ENCODE results near the gene POPDC2.
A peak's percentile ranks its signal among the peaks of the same experiment; 100 is the strongest.
"Not testable (repeated sequence)": the region's sequence is repeated elsewhere in the genome, so short reads cannot be mapped to it uniquely, and the experiment has no call there.

The POPDC2 gene

GRCh38 chr3:119611664-119612063, 48.7 kb downstream of the POPDC2 start:
- no peak for DNase-seq

GRCh38 chr3:119609301-119609700, 51.1 kb downstream of the POPDC2 start:
- no peak for DNase-seq

- DNase-seq: no peak
Measured at GRCh38 chr3:119608405-119609000, 51.9 kb downstream of the POPDC2 start.

- no peak for DNase-seq
Measured at GRCh38 chr3:119604878-119605277, 55.5 kb downstream of the POPDC2 start.

GRCh38 chr3:119602676-119603075, 57.7 kb downstream of the POPDC2 start:
- no peak for DNase-seq

- DNase-seq: no peak
Measured at GRCh38 chr3:119601154-119601553, 59.2 kb downstream of the POPDC2 start.

GRCh38 chr3:119600732-119601131, 59.7 kb downstream of the POPDC2 start:
- peak; percentile 18 for DNase-seq

GRCh38 chr3:119599558-119600174, 60.7 kb downstream of the POPDC2 start:
- no peak for DNase-seq

GRCh38 chr3:119598410-119599098, 61.8 kb downstream of the POPDC2 start:
- DNase-seq: no peak

- no peak for DNase-seq
Measured at GRCh38 chr3:119597548-119598288, 62.7 kb downstream of the POPDC2 start, which contains the start of gene PLA1A. TSS of gene PLA1A (plus strand) at chr3:119597885. CDS start at chr3:119597914, 29 bp downstream.

GRCh38 chr3:119596398-119596797, 64.0 kb downstream of the POPDC2 start:
- no peak for DNase-seq

- no peak for DNase-seq
Measured at GRCh38 chr3:119595639-119596334, 64.6 kb downstream of the POPDC2 start.

GRCh38 chr3:119594929-119595328, 65.5 kb downstream of the POPDC2 start:
- not testable (repeated sequence) for DNase-seq

GRCh38 chr3:119594066-119594465, 66.3 kb downstream of the POPDC2 start:
- DNase-seq: no peak

- DNase-seq: no peak
Measured at GRCh38 chr3:119592861-119593260, 67.5 kb downstream of the POPDC2 start.

All from CD4-positive, alpha-beta T cell treated with Interleukin-6 for 4 hours (primary cell).